ENCODE measurements around the gene MEGF6. TPM values are rescaled to one million over a fixed set of nuclear protein-coding genes. Genes with fewer than 3 reads are reported as not detected.

MEGF6 gene
- total and polyA plus RNA-seq, 9 of the 15 experiments (the other 6 are each of a cell fraction or from before 2014, with no cell fraction given), result 0.03 to 1.7 (median 0.24) TPM; not detected in 3

DNA sequence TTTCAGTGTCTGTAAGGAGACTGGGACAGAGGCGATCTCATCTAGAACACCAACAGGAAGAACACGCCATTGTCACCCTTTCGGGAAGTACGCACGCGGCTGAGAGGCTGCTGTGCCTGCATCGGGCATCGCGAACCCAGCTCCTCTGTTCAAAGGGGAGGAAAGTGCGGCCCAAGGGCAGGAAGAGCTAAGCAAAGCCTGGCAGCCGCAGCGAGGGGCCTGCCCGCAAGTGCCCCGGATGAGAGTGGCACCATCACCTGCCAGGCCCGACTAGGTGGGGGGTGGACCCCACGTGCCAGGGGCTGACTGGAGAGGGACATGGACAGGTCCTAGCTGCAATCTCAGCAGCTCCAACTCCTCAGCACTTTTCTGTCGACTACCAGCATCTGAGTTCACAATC lies 21.0 kb upstream of the MEGF6 start:
- in situ Hi-C loops (cut with MboI), result no loop called here
- H3K9ac ChIP-seq (ENCODE audit: insufficient read depth in 1 of 2, low read depth in 2 of 2, low read length in 2 of 2), result no peak overlapping the region
- intact Hi-C loops (cut with micrococcal nuclease), result no loop called here
- no peak for ATAC-seq
- 86% methylated on average over 17 of the region's 17 CpGs for WGBS (ENCODE audit: insufficient coverage, low coverage, missing lambda C conversion rate)
- H3K27ac ChIP-seq (ENCODE audit: extremely low read depth, low read depth, low read length), result no peak overlapping the region
- ChIA-PET CTCF (ENCODE audit: low intra/inter-chr PET ratio) (no interaction called here), POLR2A (interaction anchor here (1.0 to 2.9 kb wide), 2 partner anchors 10 to 15 kb away, joined by 4 to 8 read pairs; no protein-coding TSS in a partner anchor)
- no peak for DNase-seq (ENCODE audit: extremely low read depth in 1 of 4, low spot score in 3 of 4)
- no peak overlapping the region for H3K4me3 ChIP-seq
- H3K9me1 ChIP-seq (ENCODE audit: control insufficient read depth, insufficient read depth, low read length), result no peaks in the 10 kb centered on the region
- H3K36me3 ChIP-seq (ENCODE audit: control insufficient read depth, insufficient read depth, low read length), result peaks cover 65% of the 10 kb centered on the region; the same call in 1 of the 3 replicates
- no peaks in the 10 kb centered on the region for H4K20me1 ChIP-seq (replicated peaks; ENCODE audit: control insufficient read depth, insufficient read depth, low read length)
- no peaks in the 10 kb centered on the region for H3K9me3 ChIP-seq (replicated peaks; ENCODE audit: control insufficient read depth, insufficient read depth, low read depth, low read length)
- H2AFZ ChIP-seq (ENCODE audit: low read depth, low read length), result no peak overlapping the region
- BruUV-seq (replicated peaks), result no TSS peak
- peaks cover 0 to 15% of the 10 kb centered on the region in 2 experiments; a peak in 1 of 5 replicates for H3K4me1 ChIP-seq (replicated peaks in 1 of 2; ENCODE audit: control insufficient read depth in 2 of 2, insufficient read depth in 2 of 2, low read length in 2 of 2)
- no peaks in the 10 kb centered on the region for H3K27me3 ChIP-seq (ENCODE audit: control insufficient read depth in 2 of 2, insufficient read depth in 2 of 2, low read length in 2 of 2)
- no peak overlapping the region for H3K4me2 ChIP-seq (ENCODE audit: insufficient read depth, low read length)
- no peak for FAIRE-seq
- no peaks in the 10 kb centered on the region for H3K79me2 ChIP-seq (ENCODE audit: control insufficient read depth, insufficient read depth, low read length)
- TF ChIP-seq HDAC8 (tag; IDR thresholded peaks at IDR 0.05), result no peak
- no peak for TF ChIP-seq HSF4 (CRISPR knock-in tag; IDR thresholded peaks at IDR 0.05; ENCODE audit: borderline replicate concordance)
- TF ChIP-seq SMC3 (conservative IDR thresholded peaks at IDR 0.05; ENCODE audit: insufficient read depth, low read depth, low read length), result no peak
- TF ChIP-seq, protein P1, sequence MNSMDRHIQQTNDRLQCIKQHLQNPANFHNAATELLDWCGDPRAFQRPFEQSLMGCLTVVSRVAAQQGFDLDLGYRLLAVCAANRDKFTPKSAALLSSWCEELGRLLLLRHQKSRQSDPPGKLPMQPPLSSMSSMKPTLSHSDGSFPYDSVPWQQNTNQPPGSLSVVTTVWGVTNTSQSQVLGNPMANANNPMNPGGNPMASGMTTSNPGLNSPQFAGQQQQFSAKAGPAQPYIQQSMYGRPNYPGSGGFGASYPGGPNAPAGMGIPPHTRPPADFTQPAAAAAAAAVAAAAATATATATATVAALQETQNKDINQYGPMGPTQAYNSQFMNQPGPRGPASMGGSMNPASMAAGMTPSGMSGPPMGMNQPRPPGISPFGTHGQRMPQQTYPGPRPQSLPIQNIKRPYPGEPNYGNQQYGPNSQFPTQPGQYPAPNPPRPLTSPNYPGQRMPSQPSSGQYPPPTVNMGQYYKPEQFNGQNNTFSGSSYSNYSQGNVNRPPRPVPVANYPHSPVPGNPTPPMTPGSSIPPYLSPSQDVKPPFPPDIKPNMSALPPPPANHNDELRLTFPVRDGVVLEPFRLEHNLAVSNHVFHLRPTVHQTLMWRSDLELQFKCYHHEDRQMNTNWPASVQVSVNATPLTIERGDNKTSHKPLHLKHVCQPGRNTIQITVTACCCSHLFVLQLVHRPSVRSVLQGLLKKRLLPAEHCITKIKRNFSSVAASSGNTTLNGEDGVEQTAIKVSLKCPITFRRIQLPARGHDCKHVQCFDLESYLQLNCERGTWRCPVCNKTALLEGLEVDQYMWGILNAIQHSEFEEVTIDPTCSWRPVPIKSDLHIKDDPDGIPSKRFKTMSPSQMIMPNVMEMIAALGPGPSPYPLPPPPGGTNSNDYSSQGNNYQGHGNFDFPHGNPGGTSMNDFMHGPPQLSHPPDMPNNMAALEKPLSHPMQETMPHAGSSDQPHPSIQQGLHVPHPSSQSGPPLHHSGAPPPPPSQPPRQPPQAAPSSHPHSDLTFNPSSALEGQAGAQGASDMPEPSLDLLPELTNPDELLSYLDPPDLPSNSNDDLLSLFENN (IDR thresholded peaks at IDR 0.05; ENCODE audit: low read depth in 2 of 2, low read length in 2 of 2), result no peak
- TF ChIP-seq MEF2A (IDR thresholded peaks at IDR 0.05; ENCODE audit: control insufficient read depth, low read depth, low read length), result no peak
- TF ChIP-seq CBX1 (IDR thresholded peaks at IDR 0.05; ENCODE audit: low read depth), result no peak
- TF ChIP-seq SMARCC2 (IDR thresholded peaks at IDR 0.05; ENCODE audit: low read depth), result no peak
- TF ChIP-seq TEAD4 (IDR thresholded peaks at IDR 0.05; ENCODE audit: low read length), result no peak
- TF ChIP-seq TEAD4 (CRISPR knock-in tag; IDR thresholded peaks at IDR 0.05; ENCODE audit: borderline replicate concordance), result no peak
- TF ChIP-seq, protein P2, sequence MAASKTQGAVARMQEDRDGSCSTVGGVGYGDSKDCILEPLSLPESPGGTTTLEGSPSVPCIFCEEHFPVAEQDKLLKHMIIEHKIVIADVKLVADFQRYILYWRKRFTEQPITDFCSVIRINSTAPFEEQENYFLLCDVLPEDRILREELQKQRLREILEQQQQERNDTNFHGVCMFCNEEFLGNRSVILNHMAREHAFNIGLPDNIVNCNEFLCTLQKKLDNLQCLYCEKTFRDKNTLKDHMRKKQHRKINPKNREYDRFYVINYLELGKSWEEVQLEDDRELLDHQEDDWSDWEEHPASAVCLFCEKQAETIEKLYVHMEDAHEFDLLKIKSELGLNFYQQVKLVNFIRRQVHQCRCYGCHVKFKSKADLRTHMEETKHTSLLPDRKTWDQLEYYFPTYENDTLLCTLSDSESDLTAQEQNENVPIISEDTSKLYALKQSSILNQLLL (CRISPR knock-in tag; IDR thresholded peaks at IDR 0.05; ENCODE audit: borderline replicate concordance), result no peak
- TF ChIP-seq JUN (IDR thresholded peaks at IDR 0.05; ENCODE audit: borderline replicate concordance, low read depth, low read length), result no peak
- no peak for TF ChIP-seq JUN (CRISPR knock-in tag; IDR thresholded peaks at IDR 0.05; ENCODE audit: borderline replicate concordance)
- no peak for TF ChIP-seq ARNT (IDR thresholded peaks at IDR 0.05)
- TF ChIP-seq ZBTB7A (IDR thresholded peaks at IDR 0.05; ENCODE audit: borderline replicate concordance, control insufficient read depth, low read depth, low read length), result no peak
- TF ChIP-seq ETS2 (tag; IDR thresholded peaks at IDR 0.05; ENCODE audit: borderline replicate concordance, poor library complexity, severe bottlenecking), result no peak
- no peak for TF ChIP-seq SREBF2 (CRISPR knock-in tag; IDR thresholded peaks at IDR 0.05)
- no peak for TF ChIP-seq NUFIP1 (IDR thresholded peaks at IDR 0.05; ENCODE audit: partially characterized antibody)
- TF ChIP-seq SRSF7 (optimal IDR thresholded peaks at IDR 0.05; ENCODE audit: low read depth, low read length), result no peak

Measured in K562 (cell line).